CD8-positive, alpha-beta memory T cell (primary cell): ENCODE results near the gene TDP2. TPM values are rescaled to one million over a fixed set of nuclear protein-coding genes. Genes with fewer than 3 reads are reported as not detected.

ENCODE experiments used
- CTCF ChIA-PET: fragments of 350-600 bp; sonication (Branson Sonifier 250); formaldehyde crosslinking; loops from one replicate; lab custom pipeline; 2021; ENCODE audit warnings: antibody characterized with exemption; lab: Charles Lee
- POLR2A ChIA-PET: fragments of 350-600 bp; sonication (Branson Sonifier 250); formaldehyde crosslinking; loops from one replicate; lab custom pipeline; 2021; ENCODE audit warnings: antibody characterized with exemption; lab: Charles Lee
- DNase-seq, 5 donors: peaks; one replicate each; pipeline versions ENCODE4 v3.0.0 to v3.0.0-alpha.2; 2020 to 2022; ENCODE audit warnings: mixed read lengths in 1 of 5
- H3K27ac ChIP-seq: one replicate; pipeline ENCODE4 v1.7.0; 2013; ENCODE audit warnings: low read depth, mild to moderate bottlenecking, low read length, moderate library complexity
- H3K27me3 ChIP-seq: 2 replicates; pipeline ENCODE4 v1.7.0; 2013; ENCODE audit warnings: low read length, mild to moderate bottlenecking; ENCODE audit not compliant: insufficient read depth, poor library complexity, severe bottlenecking
- H3K36me3 ChIP-seq: 2 replicates; pipeline ENCODE4 v1.7.0; 2013; ENCODE audit warnings: mild to moderate bottlenecking, low read length, moderate library complexity; ENCODE audit not compliant: insufficient read depth
- H3K4me1 ChIP-seq: 2 replicates; pipeline ENCODE4 v1.7.0; 2013; ENCODE audit warnings: mild to moderate bottlenecking, low read length, moderate library complexity; ENCODE audit not compliant: insufficient read depth
- H3K4me3 ChIP-seq: 2 replicates; pipeline ENCODE4 v1.7.0; 2013; ENCODE audit warnings: mild to moderate bottlenecking, low read length
- H3K9me3 ChIP-seq: 2 replicates; pipeline ENCODE4 v1.7.0; 2013; ENCODE audit warnings: mild to moderate bottlenecking, low read length
- H3K27ac Mint-ChIP-seq, 8 donors: one replicate each; pipeline ENCODE4 v1.8.0; 2020 to 2021; ENCODE audit warnings: mixed read lengths in 8 of 8, mild to moderate bottlenecking in 6 of 8, inconsistent platforms in 3 of 8, moderate library complexity in 3 of 8
- H3K27me3 Mint-ChIP-seq, 2 donors: one replicate each; pipeline ENCODE4 v1.8.0; 2020 to 2021; ENCODE audit warnings: mixed read lengths in 2 of 2, mild to moderate bottlenecking in 1 of 2, moderate library complexity in 1 of 2
- H3K36me3 Mint-ChIP-seq, 3 donors: one replicate each; pipeline ENCODE4 v1.8.0; 2020 to 2021; ENCODE audit warnings: mixed read lengths in 3 of 3, inconsistent platforms in 1 of 3, mild to moderate bottlenecking in 1 of 3
- H3K4me1 Mint-ChIP-seq, 3 donors: one replicate each; pipeline ENCODE4 v1.8.0; 2020 to 2021; ENCODE audit warnings: mixed read lengths in 3 of 3, inconsistent platforms in 1 of 3, mild to moderate bottlenecking in 1 of 3
- H3K4me3 Mint-ChIP-seq, 7 donors: one replicate each; pipeline ENCODE4 v1.8.0; 2020 to 2021; ENCODE audit warnings: mixed read lengths in 7 of 7, mild to moderate bottlenecking in 6 of 7, moderate library complexity in 4 of 7, inconsistent platforms in 2 of 7
- H3K9me3 Mint-ChIP-seq, 5 donors: one replicate each; pipeline ENCODE4 v1.8.0; 2020 to 2022; ENCODE audit warnings: mixed read lengths in 5 of 5, mild to moderate bottlenecking in 3 of 5, moderate library complexity in 2 of 5, inconsistent platforms in 1 of 5
- polyA plus RNA-seq: library from polyadenylated mRNA; unstranded; fragments of 300-500 nt; fragmentation: Illumina TruSeq; gene quantifications from one replicate; pipeline ENCODE4 v1.2.3, GENCODE V29; 2021
- total RNA-seq, 2 experiments: library from RNA; stranded (reverse); gene quantifications; one replicate each; pipeline ENCODE4 v1.2.3, GENCODE V29; 2021

Gene TDP2
- total and polyA plus RNA-seq, 3 experiments from 2014 or later: 46.1 to 50.6 (median 49.8) TPM

GRCh38 chr6:24658573-24659560, 7.8 kb downstream of the TDP2 start:
- ChIA-PET POLR2A (no interaction called here), CTCF (no interaction called here)
- no peaks in the 10 kb centered on the region for H3K27me3 Mint-ChIP-seq
- peaks cover 4% of the 10 kb centered on the region for H3K4me1 ChIP-seq
- H3K9me3 Mint-ChIP-seq: no peaks in the 10 kb centered on the region
- peak overlapping the region; percentile 41 for H3K27ac ChIP-seq
- H3K27ac Mint-ChIP-seq: peak overlapping the region in 5 of 8 donors; percentile 4 to 58 (median 49)
- H3K4me1 Mint-ChIP-seq: peaks cover 47 to 79% (median 78%) of the 10 kb centered on the region in 3 donors
- no peak for DNase-seq
- no peak overlapping the region for H3K4me3 ChIP-seq
- H3K4me3 Mint-ChIP-seq: no peak overlapping the region
- no peaks in the 10 kb centered on the region for H3K9me3 ChIP-seq
- peaks cover 0 to 74% (median 19%) of the 10 kb centered on the region in 3 donors for H3K36me3 Mint-ChIP-seq
- H3K36me3 ChIP-seq: peaks cover 14% of the 10 kb centered on the region
- no peaks in the 10 kb centered on the region for H3K27me3 ChIP-seq

- no peak overlapping the region for H3K4me3 ChIP-seq
- DNase-seq: no peak
- Mint-ChIP-seq H3K9me3 (no peaks in the 10 kb centered on the region), H3K36me3 (peaks cover 0 to 77% (median 21%) of the 10 kb centered on the region in 3 donors), H3K27me3 (no peaks in the 10 kb centered on the region), H3K27ac (peak overlapping the region in 6 of 8 donors; percentile 18 to 84 (median 66)), H3K4me1 (peaks cover 28 to 60% (median 43%) of the 10 kb centered on the region in 3 donors), H3K4me3 (no peak overlapping the region)
- H3K9me3 ChIP-seq: no peaks in the 10 kb centered on the region
- ChIA-PET CTCF (interaction anchor here (0.9 kb wide), 1 partner anchor 74 kb away, joined by 3 read pairs; no protein-coding TSS in a partner anchor), POLR2A (no interaction called here)
- no peaks in the 10 kb centered on the region for H3K27me3 ChIP-seq
- peaks cover 27% of the 10 kb centered on the region for H3K36me3 ChIP-seq
- H3K4me1 ChIP-seq: no peaks in the 10 kb centered on the region
- H3K27ac ChIP-seq: no peak overlapping the region
Measured at GRCh38 chr6:24655215-24655614, 11.5 kb downstream of the TDP2 start.

- peak overlapping the region in 2 of 8 donors; percentile 36 to 40 for H3K27ac Mint-ChIP-seq
- CTCF ChIA-PET: no interaction called here
- POLR2A ChIA-PET: no interaction called here
Measured at GRCh38 chr6:24650365-24650764, 16.3 kb downstream of the TDP2 start.

GRCh38 chr6:24649691-24650090, 17.0 kb downstream of the TDP2 start:
- Histone ChIP-seq H3K27ac (no peak overlapping the region), H3K4me3 (no peak overlapping the region), H3K4me1 (peaks cover 6% of the 10 kb centered on the region), H3K27me3 (no peaks in the 10 kb centered on the region), H3K9me3 (no peaks in the 10 kb centered on the region), H3K36me3 (peaks cover 22% of the 10 kb centered on the region)
- Mint-ChIP-seq H3K4me1 (peaks cover 13 to 32% (median 15%) of the 10 kb centered on the region in 3 donors), H3K27me3 (peaks cover 6 to 11% of the 10 kb centered on the region in 2 donors), H3K27ac (no peak overlapping the region), H3K4me3 (no peak overlapping the region), H3K36me3 (peaks cover 0 to 45% (median 11%) of the 10 kb centered on the region in 3 donors), H3K9me3 (no peaks in the 10 kb centered on the region)
- DNase-seq: no peak
- POLR2A ChIA-PET: no interaction called here
- CTCF ChIA-PET: no interaction called here

More at GRCh38 chr6:24650365-24650764, 16.3 kb downstream of the TDP2 start:
- Histone ChIP-seq H3K27me3 (no peaks in the 10 kb centered on the region), H3K9me3 (no peaks in the 10 kb centered on the region), H3K27ac (no peak overlapping the region), H3K4me1 (peaks cover 6% of the 10 kb centered on the region), H3K36me3 (peaks cover 22% of the 10 kb centered on the region), H3K4me3 (no peak overlapping the region)
- peaks cover 4 to 5% of the 10 kb centered on the region in 2 donors for H3K27me3 Mint-ChIP-seq
- no peak for DNase-seq
- H3K9me3 Mint-ChIP-seq: no peaks in the 10 kb centered on the region
- peaks cover 14 to 30% (median 15%) of the 10 kb centered on the region in 3 donors for H3K4me1 Mint-ChIP-seq
- peaks cover 0 to 49% (median 11%) of the 10 kb centered on the region in 3 donors for H3K36me3 Mint-ChIP-seq
- H3K4me3 Mint-ChIP-seq: no peak overlapping the region

DNA sequence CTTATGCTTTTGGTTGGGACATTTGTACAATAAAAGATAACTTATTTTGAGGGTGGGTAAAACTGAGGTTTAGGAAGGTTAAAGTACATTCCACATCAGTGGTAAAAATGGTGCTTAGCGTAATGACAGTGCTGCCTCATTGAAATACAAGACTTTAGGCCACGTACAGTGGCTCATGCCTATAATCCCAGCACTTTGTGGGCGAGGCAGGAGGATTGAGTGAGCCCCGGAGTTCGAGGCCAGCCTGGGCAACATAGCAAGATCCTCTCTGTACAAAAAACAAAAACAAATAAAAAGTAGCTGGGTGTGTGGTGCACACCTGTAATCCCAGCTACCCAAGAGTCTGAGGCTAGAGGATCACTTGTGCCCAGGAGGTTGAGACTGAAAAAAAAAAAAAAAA, 18.4 kb downstream of the TDP2 start:
- Histone ChIP-seq H3K27me3 (peaks cover 6% of the 10 kb centered on the region), H3K4me3 (no peak overlapping the region), H3K4me1 (peaks cover 6% of the 10 kb centered on the region), H3K36me3 (peaks cover 17% of the 10 kb centered on the region), H3K27ac (no peak overlapping the region), H3K9me3 (no peaks in the 10 kb centered on the region)
- H3K27me3 Mint-ChIP-seq: peaks cover 15 to 23% of the 10 kb centered on the region in 2 donors
- no peak overlapping the region for H3K4me3 Mint-ChIP-seq
- CTCF ChIA-PET: interaction anchor here (0.6 kb wide), 1 partner anchor 1996 kb away, joined by 3 read pairs; no protein-coding TSS in a partner anchor
- peaks cover 0 to 35% (median 7%) of the 10 kb centered on the region in 3 donors for H3K36me3 Mint-ChIP-seq
- POLR2A ChIA-PET: interaction anchor here (0.6 kb wide), 1 partner anchor 35 kb away, joined by 6 read pairs; no protein-coding TSS in a partner anchor
- peak overlapping the region in 5 of 8 donors; percentile 29 to 51 (median 46) for H3K27ac Mint-ChIP-seq
- no peaks in the 10 kb centered on the region for H3K9me3 Mint-ChIP-seq
- no peak for DNase-seq
- H3K4me1 Mint-ChIP-seq: peaks cover 13 to 24% (median 15%) of the 10 kb centered on the region in 3 donors

GRCh38 chr6:24646771-24647170, 19.9 kb downstream of the TDP2 start:
- no peaks in the 10 kb centered on the region for H3K9me3 Mint-ChIP-seq
- no peak overlapping the region for H3K27ac ChIP-seq
- H3K4me1 ChIP-seq: peaks cover 6% of the 10 kb centered on the region
- H3K36me3 Mint-ChIP-seq: peaks cover 0 to 20% (median 2%) of the 10 kb centered on the region in 3 donors
- peak overlapping the region; percentile 75 to 93 (median 88) for H3K4me3 Mint-ChIP-seq
- H3K4me1 Mint-ChIP-seq: peaks cover 12 to 18% (median 15%) of the 10 kb centered on the region in 3 donors
- peaks cover 3% of the 10 kb centered on the region for H3K36me3 ChIP-seq
- ChIA-PET CTCF (interaction anchor here (2.2 to 3.1 kb wide), 2 partner anchors 20 to 66 kb away, joined by 5 to 15 read pairs; partner anchors contain the start of genes ACOT13 and TDP2), POLR2A (interaction anchor here (1.6 kb wide), 1 partner anchor 20 kb away, joined by 6 read pairs; the partner anchor contains the start of genes ACOT13 and TDP2)
- peaks cover 6% of the 10 kb centered on the region for H3K27me3 ChIP-seq
- H3K9me3 ChIP-seq: no peaks in the 10 kb centered on the region
- H3K4me3 ChIP-seq: no peak overlapping the region
- no peak for DNase-seq
- H3K27me3 Mint-ChIP-seq: peaks cover 16 to 24% of the 10 kb centered on the region in 2 donors
- peak overlapping the region in 6 of 8 donors; percentile 64 to 96 (median 91) for H3K27ac Mint-ChIP-seq

GRCh38 chr6:24644377-24644776, 22.3 kb downstream of the TDP2 start:
- Mint-ChIP-seq H3K27ac (no peak overlapping the region), H3K4me3 (no peak overlapping the region), H3K27me3 (peaks cover 26 to 40% of the 10 kb centered on the region in 2 donors), H3K4me1 (peaks cover 12 to 17% (median 15%) of the 10 kb centered on the region in 3 donors), H3K9me3 (no peaks in the 10 kb centered on the region), H3K36me3 (peaks cover 0 to 1% (median 0%) of the 10 kb centered on the region in 3 donors)
- Histone ChIP-seq H3K36me3 (no peaks in the 10 kb centered on the region), H3K27me3 (peaks cover 6% of the 10 kb centered on the region), H3K9me3 (no peaks in the 10 kb centered on the region), H3K4me3 (no peak overlapping the region), H3K27ac (no peak overlapping the region), H3K4me1 (peaks cover 6% of the 10 kb centered on the region)
- POLR2A ChIA-PET: no interaction called here
- CTCF ChIA-PET: interaction anchor here (2.2 to 3.1 kb wide), 2 partner anchors 22 to 64 kb away, joined by 5 to 15 read pairs; partner anchors contain the start of genes ACOT13 and TDP2
- DNase-seq: no peak
